Astrocyte of the hippocampus (primary cell): ENCODE data around the gene ZNF544.
"Not testable (repeated sequence)": the region's sequence is repeated elsewhere in the genome, so short reads cannot be mapped to it uniquely, and the experiment has no call there.

Experiments
- DNase-seq: peaks from one replicate; pipeline ENCODE4 v3.0.0; 2011; ENCODE audit warnings: low read depth, low spot score

Gene ZNF544

GRCh38 chr19:58252102-58252685, 23.5 kb downstream of the ZNF544 start:
- DNase-seq, result no peak

- DNase-seq, result not testable (repeated sequence)
These were observed 29.5 kb downstream of the ZNF544 start for GRCh38 chr19:58258259-58258658.

- peak; percentile 4 for DNase-seq
These were observed 32.9 kb downstream of the ZNF544 start for GRCh38 chr19:58261600-58261967.

- DNase-seq, result peak; percentile 4
These were observed 33.5 kb downstream of the ZNF544 start for GRCh38 chr19:58261968-58262921.

- no peak for DNase-seq
These were observed 34.2 kb downstream of the ZNF544 start for GRCh38 chr19:58262922-58263296.

GRCh38 chr19:58265100-58265499, 36.4 kb downstream of the ZNF544 start:
- no peak for DNase-seq

GRCh38 chr19:58268344-58268743, 39.6 kb downstream of the ZNF544 start:
- DNase-seq, result no peak

- peak; percentile 63 for DNase-seq
These were observed 46.1 kb downstream of the ZNF544 start for GRCh38 chr19:58274771-58275201.

GRCh38 chr19:58275564-58275963, 46.9 kb downstream of the ZNF544 start:
- no peak for DNase-seq

GRCh38 chr19:58277197-58277596, 48.5 kb downstream of the ZNF544 start:
- DNase-seq, result no peak

- peak; percentile 13 for DNase-seq
These were observed 49.2 kb downstream of the ZNF544 start for GRCh38 chr19:58277748-58278540.

- peak; percentile 99 for DNase-seq
These were observed 49.9 kb downstream of the ZNF544 start, which contains the start of gene ZNF8 for GRCh38 chr19:58278541-58279041. ZNF8 (plus strand) TSS chr19:58278955; CDS start chr19:58279082, 127 bp downstream.

- peak; percentile 78 for DNase-seq
These were observed 50.6 kb downstream of the ZNF544 start for GRCh38 chr19:58279042-58279924.

GRCh38 chr19:58279925-58280316, 51.2 kb downstream of the ZNF544 start:
- DNase-seq, result peak; percentile 17

- no peak for DNase-seq
These were observed 55.5 kb downstream of the ZNF544 start for GRCh38 chr19:58284199-58284598.

- DNase-seq, result no peak
These were observed 63.2 kb downstream of the ZNF544 start for GRCh38 chr19:58291943-58292342.

GRCh38 chr19:58294743-58295374, 66.1 kb downstream of the ZNF544 start:
- DNase-seq, result no peak

- no peak for DNase-seq
These were observed 67.4 kb downstream of the ZNF544 start for GRCh38 chr19:58296104-58296503.

- DNase-seq, result no peak
These were observed 71.9 kb downstream of the ZNF544 start for GRCh38 chr19:58300620-58301019.

GRCh38 chr19:58304255-58304654, 75.5 kb downstream of the ZNF544 start:
- no peak for DNase-seq

- no peak for DNase-seq
These were observed 76.0 kb downstream of the ZNF544 start for GRCh38 chr19:58304748-58305064.
